Ascending aorta (tissue), 2 donors: ENCODE results near the gene C17orf58. TPM values are rescaled to one million over a fixed set of nuclear protein-coding genes. Genes with fewer than 3 reads are reported as not detected.
"Not testable (repeated sequence)": the region's sequence is repeated elsewhere in the genome, so short reads cannot be mapped to it uniquely, and the experiment has no call there.

Source experiments
- DNase-seq, 2 donors: peaks; one replicate each; pipeline ENCODE4 v3.0.0-alpha.2; 2019; ENCODE audit warnings: low spot score in 2 of 2
- H3K27ac ChIP-seq, 2 donors: fragments of 200-600 bp; sonication (generic); one replicate each; pipeline ENCODE4 v1.5.1; 2016 to 2017; ENCODE audit warnings: mild to moderate bottlenecking in 1 of 2
- H3K27me3 ChIP-seq: fragments of 200-600 bp; sonication (generic); one replicate; pipeline ENCODE4 v1.5.1; 2017
- H3K36me3 ChIP-seq, 2 donors: fragments of 200-600 bp; sonication (generic); one replicate each; pipeline ENCODE4 v1.5.1; 2016
- H3K4me1 ChIP-seq, 2 donors: fragments of 200-600 bp; sonication (generic); one replicate each; pipeline ENCODE4 v1.5.1; 2016 to 2017; ENCODE audit warnings: mild to moderate bottlenecking in 1 of 2
- H3K4me3 ChIP-seq, 2 donors: fragments of 200-600 bp; sonication (generic); one replicate each; pipeline ENCODE4 v1.5.1; 2016 to 2017; ENCODE audit warnings: mild to moderate bottlenecking in 1 of 2
- H3K9me3 ChIP-seq, 2 donors: fragments of 200-600 bp; sonication (generic); one replicate each; pipeline ENCODE4 v1.5.1; 2016
- CTCF ChIP-seq, 3 experiments: fragments of 200-600 bp in 2 of 3; fragments of 450-650 bp in 1 of 3; sonication (generic) in 2 of 3; IDR thresholded peaks; one replicate each; pipeline ENCODE4 v1.5.1; 2016 to 2019; ENCODE audit warnings: antibody characterized with exemption in 3 of 3, mild to moderate bottlenecking in 1 of 3, moderate library complexity in 1 of 3
- intact Hi-C: fragments of 100-400 bp; cut with DNase I; formaldehyde crosslinking; loops from one replicate; pipeline ENCODE4 v1.15.1; 2023
- total RNA-seq: library from RNA; depleted of rRNA; stranded (reverse); fragments of >200 nt; gene quantifications from one replicate; pipeline ENCODE4 v1.1.0, GENCODE V29; 2016

The C17orf58 gene
- total RNA-seq, 1 donor from 2014 or later = 3.2 TPM

GRCh38 chr17:68019675-68020408 is 23.6 kb upstream of the C17orf58 start:
- Histone ChIP-seq H3K4me3 (peak overlapping the region; percentile 55 to 74), H3K27me3 (no peaks in the 10 kb centered on the region), H3K9me3 (no peaks in the 10 kb centered on the region), H3K27ac (peak overlapping the region; percentile 79 to 87), H3K36me3 (no peaks in the 10 kb centered on the region), H3K4me1 (peaks cover 0 to 3% of the 10 kb centered on the region in 2 donors)
- peak; percentile 20 to 62 (median 37) for TF ChIP-seq CTCF (IDR thresholded peaks at IDR 0.05)
- peak; percentile 91 to 99 for DNase-seq
- intact Hi-C loops = loop anchor here (1.0 to 10.0 kb wide), 4 partner anchors 15 to 1307 kb away; partner anchors contain the start of genes ABCA5 and KPNA2

GRCh38 chr17:68019336-68019674 is 23.0 kb upstream of the C17orf58 start:
- Histone ChIP-seq H3K27ac (peak overlapping the region in 1 of 2 donors; percentile 87), H3K27me3 (no peaks in the 10 kb centered on the region), H3K9me3 (no peaks in the 10 kb centered on the region), H3K36me3 (no peaks in the 10 kb centered on the region), H3K4me3 (peak overlapping the region in 1 of 2 donors; percentile 74), H3K4me1 (peaks cover 0 to 3% of the 10 kb centered on the region in 2 donors)
- no peak for TF ChIP-seq CTCF (IDR thresholded peaks at IDR 0.05)
- DNase-seq = no peak
- intact Hi-C loops = loop anchor here (10.0 kb wide), 1 partner anchor 55 kb away; no protein-coding TSS in a partner anchor

GRCh38 chr17:68018493-68018892 is 22.2 kb upstream of the C17orf58 start:
- H3K4me1 ChIP-seq, H3K27me3 ChIP-seq, H3K4me3 ChIP-seq, H3K27ac ChIP-seq, H3K36me3 ChIP-seq, H3K9me3 ChIP-seq, DNase-seq: not testable (repeated sequence)
- intact Hi-C loops = loop anchor here (10.0 kb wide), 1 partner anchor 54 kb away; no protein-coding TSS in a partner anchor

- TF ChIP-seq CTCF (IDR thresholded peaks at IDR 0.05) = no peak
- Histone ChIP-seq H3K4me3 (no peak overlapping the region), H3K27me3 (no peaks in the 10 kb centered on the region), H3K36me3 (no peaks in the 10 kb centered on the region), H3K9me3 (no peaks in the 10 kb centered on the region), H3K27ac (no peak overlapping the region), H3K4me1 (peaks cover 0 to 3% of the 10 kb centered on the region in 2 donors)
- intact Hi-C loops = loop anchor here (10.0 kb wide), 1 partner anchor 52 kb away; no protein-coding TSS in a partner anchor
- DNase-seq = no peak
Measured at GRCh38 chr17:68016838-68017237, 20.6 kb upstream of the C17orf58 start.

GRCh38 chr17:68015081-68015723 is 18.9 kb upstream of the C17orf58 start:
- no peak for TF ChIP-seq CTCF (IDR thresholded peaks at IDR 0.05)
- Histone ChIP-seq H3K27ac (no peak overlapping the region), H3K9me3 (no peaks in the 10 kb centered on the region), H3K4me1 (no peaks in the 10 kb centered on the region), H3K27me3 (no peaks in the 10 kb centered on the region), H3K4me3 (no peak overlapping the region), H3K36me3 (no peaks in the 10 kb centered on the region)
- intact Hi-C loops = loop anchor here (10.0 kb wide), 1 partner anchor 50 kb away; no protein-coding TSS in a partner anchor
- no peak for DNase-seq

- DNase-seq = no peak
- Histone ChIP-seq H3K4me1 (no peaks in the 10 kb centered on the region), H3K27ac (no peak overlapping the region), H3K36me3 (no peaks in the 10 kb centered on the region), H3K27me3 (no peaks in the 10 kb centered on the region), H3K9me3 (no peaks in the 10 kb centered on the region), H3K4me3 (no peak overlapping the region)
- intact Hi-C loops = loop anchor here (10.0 kb wide), 1 partner anchor 49 kb away; no protein-coding TSS in a partner anchor
- no peak for TF ChIP-seq CTCF (IDR thresholded peaks at IDR 0.05)
Measured at GRCh38 chr17:68013385-68013784, 17.1 kb upstream of the C17orf58 start.
